Upper lobe of left lung (tissue), 6 donors: ENCODE data around the gene SFT2D2. TPM values are rescaled to one million over a fixed set of nuclear protein-coding genes. Genes with fewer than 3 reads are reported as not detected.

Experiments
- ATAC-seq, 2 donors: fragments of 200-7000 bp; cut with Tn5 transposase; one replicate each; pipeline ENCODE4 v1.9.1; 2022; ENCODE audit warnings: mild to moderate bottlenecking in 2 of 2, moderate library complexity in 2 of 2; ENCODE audit not compliant: low FRiP score in 2 of 2
- DNase-seq, 2 donors: peaks; one replicate each; pipeline ENCODE4 v3.0.0-alpha.2; 2019 to 2020
- H3K27ac ChIP-seq, 4 donors: fragments of 200-600 bp; sonication (generic); one replicate each; pipeline ENCODE4 v1.5.1; 2016 to 2019
- H3K27me3 ChIP-seq, 4 donors: fragments of 200-600 bp; sonication (generic); one replicate each; pipeline ENCODE4 v1.5.1; 2017 to 2019
- H3K36me3 ChIP-seq, 4 donors: fragments of 200-600 bp; sonication (generic); one replicate each; pipeline ENCODE4 v1.5.1; 2016 to 2019
- H3K4me1 ChIP-seq, 4 donors: fragments of 200-600 bp; sonication (generic); one replicate each; pipeline ENCODE4 v1.5.1; 2018 to 2019
- H3K4me3 ChIP-seq, 4 donors: fragments of 200-600 bp; sonication (generic); one replicate each; pipeline ENCODE4 v1.5.1; 2017 to 2019; ENCODE audit warnings: mild to moderate bottlenecking in 2 of 4, moderate library complexity in 1 of 4
- H3K9me3 ChIP-seq, 4 donors: fragments of 200-600 bp; sonication (generic); one replicate each; pipeline ENCODE4 v1.5.1; 2018 to 2019
- CTCF ChIP-seq, 6 experiments: fragments of 450-650 bp in 4 of 6; fragments of 200-600 bp in 2 of 6; sonication (generic) in 2 of 6; IDR thresholded peaks; one replicate each; pipeline ENCODE4 v1.5.1; 2016 to 2019; ENCODE audit warnings: antibody characterized with exemption in 6 of 6
- EP300 ChIP-seq, 4 donors: sonication (generic); formaldehyde crosslinking; IDR thresholded peaks; one replicate each; pipeline ENCODE4 v1.5.1; 2017; ENCODE audit warnings: antibody characterized with exemption in 4 of 4, control low read depth in 2 of 4
- POLR2A ChIP-seq, 4 donors: fragments of 450-650 bp; IDR thresholded peaks; one replicate each; pipeline ENCODE4 v1.5.1; 2016 to 2017; ENCODE audit warnings: antibody characterized with exemption in 4 of 4, mild to moderate bottlenecking in 2 of 4
- POLR2AphosphoS5 ChIP-seq, 2 donors: sonication (generic); formaldehyde crosslinking; IDR thresholded peaks; one replicate each; pipeline ENCODE4 v1.5.1; 2017; ENCODE audit warnings: antibody characterized with exemption in 2 of 2
- WGBS, 2 donors: methylation state at CpG; one replicate each; pipeline ENCODE4 v1.1.5; 2017 to 2018; 5-methylcytosine and 5-hydroxymethylcytosine counted together
- total RNA-seq, 6 donors: library from RNA; depleted of rRNA in 4 of 6; stranded (reverse); fragments of >200 nt in 4 of 6; gene quantifications; one replicate each; pipeline versions ENCODE4 v1.1.0 to v1.2.1, GENCODE V29; 2016 to 2021
- donor health status: DM: no; HTN: no; CAD: no; lungs with moderate emphysema.
- donor health status: DM: no; HTN: yes; CAD: no; lungs with severe emphysema.

The SFT2D2 gene
- total RNA-seq, 6 donors from 2014 or later: 27.7 to 70.6 (median 41.9) TPM

GRCh38 chr1:168291222-168291837, 65.5 kb downstream of the SFT2D2 start:
- Histone ChIP-seq H3K27me3 (no peaks in the 10 kb centered on the region), H3K4me1 (peaks cover 0 to 8% (median 3%) of the 10 kb centered on the region in 4 donors), H3K4me3 (no peak overlapping the region), H3K27ac (no peak overlapping the region), H3K36me3 (no peaks in the 10 kb centered on the region), H3K9me3 (no peaks in the 10 kb centered on the region)
- WGBS, 2 donors: 82 to 89% methylated on average over 8 to 15 of the region's 15 CpGs
- DNase-seq: peak in 1 of 2 donors; percentile 31
- TF ChIP-seq EP300 (IDR thresholded peaks at IDR 0.05): no peak
- no peak for TF ChIP-seq POLR2A (IDR thresholded peaks at IDR 0.05)
- TF ChIP-seq POLR2AphosphoS5 (IDR thresholded peaks at IDR 0.05): no peak
- no peak for ATAC-seq

- Histone ChIP-seq H3K27ac (no peak overlapping the region), H3K27me3 (no peaks in the 10 kb centered on the region), H3K4me1 (no peaks in the 10 kb centered on the region), H3K36me3 (no peaks in the 10 kb centered on the region), H3K9me3 (no peaks in the 10 kb centered on the region), H3K4me3 (no peak overlapping the region)
- ATAC-seq (peak in 1 of 2 donors; percentile 49), DNase-seq (no peak)
- 73 to 81% methylated on average over 1 of the region's 1 CpG for WGBS, 2 donors
- TF ChIP-seq CTCF (IDR thresholded peaks at IDR 0.05) (no peak), EP300 (IDR thresholded peaks at IDR 0.05) (no peak), POLR2AphosphoS5 (IDR thresholded peaks at IDR 0.05) (peak in 1 of 2 donors; percentile 39)
Measured at GRCh38 chr1:168293356-168293755, 67.6 kb downstream of the SFT2D2 start.

- Histone ChIP-seq H3K4me1 (no peaks in the 10 kb centered on the region), H3K27me3 (no peaks in the 10 kb centered on the region), H3K36me3 (peaks cover 0 to 1% (median 0%) of the 10 kb centered on the region in 4 donors), H3K9me3 (no peaks in the 10 kb centered on the region), H3K4me3 (no peak overlapping the region), H3K27ac (no peak overlapping the region)
- no peak for DNase-seq
- 89 to 90% methylated on average over 6 to 8 of the region's 8 CpGs for WGBS, 2 donors
- ATAC-seq: no peak
- TF ChIP-seq POLR2AphosphoS5 (IDR thresholded peaks at IDR 0.05) (no peak), CTCF (IDR thresholded peaks at IDR 0.05) (no peak), EP300 (IDR thresholded peaks at IDR 0.05) (no peak), POLR2A (IDR thresholded peaks at IDR 0.05) (no peak)
Measured at GRCh38 chr1:168295411-168296114, 69.8 kb downstream of the SFT2D2 start.

- H3K36me3 ChIP-seq: peaks cover 0 to 3% (median 0%) of the 10 kb centered on the region in 4 donors
- WGBS, 2 donors: 75 to 82% methylated on average over 7 of the region's 7 CpGs
- H3K27me3 ChIP-seq: no peaks in the 10 kb centered on the region
- no peak overlapping the region for H3K4me3 ChIP-seq
- no peak overlapping the region for H3K27ac ChIP-seq
- no peak for TF ChIP-seq CTCF (IDR thresholded peaks at IDR 0.05)
- no peak for TF ChIP-seq EP300 (IDR thresholded peaks at IDR 0.05)
- no peak for TF ChIP-seq POLR2AphosphoS5 (IDR thresholded peaks at IDR 0.05)
- TF ChIP-seq POLR2A (IDR thresholded peaks at IDR 0.05): no peak
- DNase-seq (no peak), ATAC-seq (no peak)
- no peaks in the 10 kb centered on the region for H3K4me1 ChIP-seq
- H3K9me3 ChIP-seq: no peaks in the 10 kb centered on the region
Measured at GRCh38 chr1:168297019-168297730, 71.4 kb downstream of the SFT2D2 start.

- H3K4me1 ChIP-seq: no peaks in the 10 kb centered on the region
- no peak for DNase-seq
- ATAC-seq: no peak
- no peak for TF ChIP-seq POLR2AphosphoS5 (IDR thresholded peaks at IDR 0.05)
- TF ChIP-seq EP300 (IDR thresholded peaks at IDR 0.05): no peak
- no peak for TF ChIP-seq POLR2A (IDR thresholded peaks at IDR 0.05)
- TF ChIP-seq CTCF (IDR thresholded peaks at IDR 0.05): no peak
- peaks cover 0 to 3% (median 0%) of the 10 kb centered on the region in 4 donors for H3K36me3 ChIP-seq
- no peaks in the 10 kb centered on the region for H3K9me3 ChIP-seq
- no peaks in the 10 kb centered on the region for H3K27me3 ChIP-seq
- H3K4me3 ChIP-seq: no peak overlapping the region
- WGBS, 2 donors: 91 to 96% methylated on average over 3 of the region's 3 CpGs
- H3K27ac ChIP-seq: no peak overlapping the region
Measured at GRCh38 chr1:168298446-168298845, 72.6 kb downstream of the SFT2D2 start.
